Esophagus squamous epithelium (tissue), 5 donors: ENCODE measurements around the gene HENMT1. TPM values are rescaled to one million over a fixed set of nuclear protein-coding genes. Genes with fewer than 3 reads are reported as not detected.

Source experiments
- DNase-seq: peaks from one replicate; lab custom pipeline; 2025; lab: John Stamatoyannopoulos, UW
- H3K27ac ChIP-seq, 4 donors: fragments of 200-600 bp; sonication (generic); one replicate each; pipeline ENCODE4 v1.5.1; 2016 to 2019; ENCODE audit warnings: mild to moderate bottlenecking in 1 of 4
- H3K27me3 ChIP-seq, 4 donors: fragments of 200-600 bp; sonication (generic); 1 replicate in 3 of 4; 2 replicates in 1 of 4; pipeline versions ENCODE4 v1.5.1 to v1.6.0; 2017 to 2021; ENCODE audit warnings: antibody characterized with exemption in 1 of 4
- H3K36me3 ChIP-seq, 3 donors: fragments of 200-600 bp; sonication (generic); one replicate each; pipeline ENCODE4 v1.5.1; 2016 to 2019
- H3K4me1 ChIP-seq, 3 donors: fragments of 200-600 bp; sonication (generic); one replicate each; pipeline ENCODE4 v1.5.1; 2017 to 2019
- H3K4me3 ChIP-seq, 4 donors: fragments of 200-600 bp; sonication (generic); 1 replicate in 3 of 4; 2 replicates in 1 of 4; pipeline ENCODE4 v1.5.1; 2016 to 2019; ENCODE audit warnings: mild to moderate bottlenecking in 2 of 4, moderate library complexity in 1 of 4
- H3K9me3 ChIP-seq, 3 donors: fragments of 200-600 bp; sonication (generic); one replicate each; pipeline ENCODE4 v1.5.1; 2016 to 2019
- POLR2A ChIP-seq, 4 donors: fragments of 450-650 bp; IDR thresholded peaks; one replicate each; pipeline ENCODE4 v1.6.1; 2017; ENCODE audit warnings: antibody characterized with exemption in 4 of 4, mild to moderate bottlenecking in 4 of 4, moderate library complexity in 3 of 4
- WGBS, 2 donors: methylation state at CpG; one replicate each; pipeline ENCODE4 v1.1.5; 2018; 5-methylcytosine and 5-hydroxymethylcytosine counted together
- intact Hi-C: fragments of 100-400 bp; cut with DNase I; formaldehyde crosslinking; loops from one replicate; pipeline ENCODE4 v1.15.0; 2022
- total RNA-seq, 4 donors: library from RNA; depleted of rRNA; stranded (reverse); fragments of >200 nt; gene quantifications; one replicate each; pipeline ENCODE4 v1.1.0, GENCODE V29; 2016
- TF ChIP-seq, protein P1 (sequence below), 6 experiments: fragments of 450-650 bp in 4 of 6; fragments of 200-600 bp in 2 of 6; sonication (generic) in 2 of 6; IDR thresholded peaks; one replicate each; pipeline ENCODE4 v1.5.1; 2016 to 2019; ENCODE audit warnings: antibody characterized with exemption in 6 of 6, mild to moderate bottlenecking in 4 of 6, moderate library complexity in 4 of 6
- donor health status: DM: yes; HTN: yes; CAD: no.

The HENMT1 gene
- total RNA-seq, 4 donors from 2014 or later, result 0.80 to 4.6 (median 2.0) TPM

DNA sequence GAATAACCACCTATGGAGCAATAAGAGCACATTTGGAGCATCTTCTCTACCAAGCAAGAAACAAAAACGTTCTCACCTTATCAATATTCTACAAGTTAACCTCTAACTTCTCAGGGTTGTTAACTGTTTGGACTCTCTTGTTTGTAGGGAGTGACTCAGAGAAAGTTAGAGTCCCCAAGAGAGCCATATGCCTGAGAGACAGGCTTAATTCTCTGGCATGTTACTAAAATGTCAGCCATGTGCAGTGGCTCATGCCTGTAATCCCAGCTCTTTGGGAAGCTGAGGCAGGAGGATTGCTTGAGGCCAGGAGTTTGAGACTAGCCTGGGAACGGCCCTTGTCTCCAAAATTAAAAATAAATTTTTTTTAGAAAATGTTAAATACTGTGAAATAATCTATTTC is 4.2 kb upstream of the HENMT1 start:
- intact Hi-C loops, result no loop called here
- H3K27ac ChIP-seq, result no peak overlapping the region
- 56 to 96% methylated on average over 2 of the region's 2 CpGs for WGBS, 2 donors
- TF ChIP-seq, protein P1, sequence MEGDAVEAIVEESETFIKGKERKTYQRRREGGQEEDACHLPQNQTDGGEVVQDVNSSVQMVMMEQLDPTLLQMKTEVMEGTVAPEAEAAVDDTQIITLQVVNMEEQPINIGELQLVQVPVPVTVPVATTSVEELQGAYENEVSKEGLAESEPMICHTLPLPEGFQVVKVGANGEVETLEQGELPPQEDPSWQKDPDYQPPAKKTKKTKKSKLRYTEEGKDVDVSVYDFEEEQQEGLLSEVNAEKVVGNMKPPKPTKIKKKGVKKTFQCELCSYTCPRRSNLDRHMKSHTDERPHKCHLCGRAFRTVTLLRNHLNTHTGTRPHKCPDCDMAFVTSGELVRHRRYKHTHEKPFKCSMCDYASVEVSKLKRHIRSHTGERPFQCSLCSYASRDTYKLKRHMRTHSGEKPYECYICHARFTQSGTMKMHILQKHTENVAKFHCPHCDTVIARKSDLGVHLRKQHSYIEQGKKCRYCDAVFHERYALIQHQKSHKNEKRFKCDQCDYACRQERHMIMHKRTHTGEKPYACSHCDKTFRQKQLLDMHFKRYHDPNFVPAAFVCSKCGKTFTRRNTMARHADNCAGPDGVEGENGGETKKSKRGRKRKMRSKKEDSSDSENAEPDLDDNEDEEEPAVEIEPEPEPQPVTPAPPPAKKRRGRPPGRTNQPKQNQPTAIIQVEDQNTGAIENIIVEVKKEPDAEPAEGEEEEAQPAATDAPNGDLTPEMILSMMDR (IDR thresholded peaks at IDR 0.05), result no peak
- no peak for TF ChIP-seq POLR2A (IDR thresholded peaks at IDR 0.05)
- peaks cover 0 to 18% (median 6%) of the 10 kb centered on the region in 3 donors for H3K4me1 ChIP-seq
- DNase-seq, result no peak
- H3K27me3 ChIP-seq, result peaks cover 0 to 4% (median 0%) of the 10 kb centered on the region in 4 donors
- no peaks in the 10 kb centered on the region for H3K9me3 ChIP-seq
- H3K36me3 ChIP-seq, result no peaks in the 10 kb centered on the region
- no peak overlapping the region for H3K4me3 ChIP-seq

DNA sequence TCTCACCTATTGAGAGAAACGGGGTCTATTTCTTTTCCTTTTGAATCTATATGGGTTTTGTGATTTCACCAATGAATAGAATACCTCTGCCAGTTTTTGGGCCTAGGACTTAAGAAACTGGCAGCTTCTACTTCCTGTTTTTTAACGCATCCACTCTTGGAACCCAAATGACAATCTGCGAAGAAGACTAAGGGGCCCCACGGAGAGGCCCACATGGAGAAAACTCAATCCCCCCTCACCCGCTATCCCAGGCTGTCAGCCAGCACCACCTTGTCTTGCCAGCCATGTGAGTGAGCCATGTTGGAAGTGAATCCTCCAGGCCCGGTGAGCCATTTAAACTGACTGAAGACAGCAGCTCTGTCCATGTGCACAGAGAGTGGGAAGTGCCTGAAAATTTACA is 3.6 kb upstream of the HENMT1 start:
- no peak for DNase-seq
- H3K9me3 ChIP-seq, result no peaks in the 10 kb centered on the region
- H3K4me1 ChIP-seq, result peaks cover 0 to 18% (median 6%) of the 10 kb centered on the region in 3 donors
- no peak overlapping the region for H3K4me3 ChIP-seq
- H3K36me3 ChIP-seq, result no peaks in the 10 kb centered on the region
- no peak overlapping the region for H3K27ac ChIP-seq
- 82 to 85% methylated on average over 6 of the region's 6 CpGs for whole genome bisulfite sequencing, 2 donors
- intact Hi-C loops, result no loop called here
- H3K27me3 ChIP-seq, result no peaks in the 10 kb centered on the region
- TF ChIP-seq, protein P1 (IDR thresholded peaks at IDR 0.05), result no peak
- TF ChIP-seq POLR2A (IDR thresholded peaks at IDR 0.05), result no peak

DNA sequence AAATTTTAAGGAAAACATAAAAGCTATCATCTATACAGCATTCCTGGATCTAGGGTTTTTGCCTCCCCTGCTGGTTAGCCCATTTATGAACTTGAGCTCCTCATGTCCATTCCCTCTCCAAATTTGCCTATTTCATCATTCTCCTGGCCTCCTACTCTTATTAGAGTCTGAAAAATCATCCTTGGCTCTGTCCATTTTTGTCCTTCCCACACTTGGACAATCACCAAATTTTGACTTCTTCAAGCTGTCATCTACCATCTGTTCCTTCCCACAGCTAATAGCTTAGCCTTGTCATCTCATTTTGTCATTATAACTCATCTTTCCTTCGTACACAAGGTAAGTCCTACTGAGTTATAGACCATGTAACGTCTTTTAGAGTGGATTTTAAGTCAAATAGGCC is 2.2 kb upstream of the HENMT1 start:
- Histone ChIP-seq H3K4me1 (peaks cover 0 to 18% (median 6%) of the 10 kb centered on the region in 3 donors), H3K4me3 (no peak overlapping the region), H3K27ac (no peak overlapping the region), H3K27me3 (no peaks in the 10 kb centered on the region), H3K36me3 (no peaks in the 10 kb centered on the region), H3K9me3 (no peaks in the 10 kb centered on the region)
- WGBS, 2 donors, result 80 to 87% methylated on average over 2 of the region's 2 CpGs
- intact Hi-C loops, result no loop called here
- no peak for DNase-seq
- TF ChIP-seq, protein P1 (IDR thresholded peaks at IDR 0.05), result no peak
- no peak for TF ChIP-seq POLR2A (IDR thresholded peaks at IDR 0.05)

DNA sequence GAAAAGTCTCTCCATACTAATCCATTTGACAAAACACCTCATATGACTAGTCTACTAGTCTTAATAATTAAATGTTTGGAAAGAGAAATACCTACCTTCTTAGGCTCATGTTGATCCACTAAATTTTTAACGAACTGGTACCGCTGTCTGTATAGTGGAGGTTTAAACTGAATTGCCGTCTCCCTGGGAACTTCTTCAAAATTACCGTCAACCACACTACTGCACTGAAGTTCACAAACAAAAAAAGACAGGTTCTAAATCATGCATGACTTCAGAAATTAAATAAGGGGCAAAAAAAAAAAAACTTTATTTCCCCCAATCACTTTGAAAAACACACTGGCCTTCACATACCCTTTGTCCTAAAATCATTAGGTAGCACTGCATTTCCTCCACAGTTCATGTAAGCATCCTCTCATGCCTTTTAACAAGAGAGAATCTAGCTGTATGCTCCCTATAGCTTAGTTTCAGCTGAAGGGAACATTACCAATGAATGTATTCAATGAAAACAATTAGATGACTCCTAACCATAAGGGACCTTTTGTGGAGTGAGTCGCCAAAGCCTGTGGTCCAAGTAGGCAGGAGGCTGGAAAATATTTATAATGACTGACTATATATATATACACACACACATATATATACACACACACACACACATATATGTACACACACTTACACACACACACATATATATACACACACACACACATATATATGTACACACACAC is 3.4 kb downstream of the HENMT1 start:
- no peaks in the 10 kb centered on the region for H3K27me3 ChIP-seq
- no peak for TF ChIP-seq POLR2A (IDR thresholded peaks at IDR 0.05)
- WGBS, 2 donors, result 85 to 87% methylated on average over 5 of the region's 5 CpGs
- no peak overlapping the region for H3K4me3 ChIP-seq
- no peak overlapping the region for H3K27ac ChIP-seq
- H3K9me3 ChIP-seq, result no peaks in the 10 kb centered on the region
- intact Hi-C loops, result no loop called here
- H3K4me1 ChIP-seq, result peaks cover 0 to 15% (median 6%) of the 10 kb centered on the region in 3 donors
- H3K36me3 ChIP-seq, result no peaks in the 10 kb centered on the region
- DNase-seq, result no peak

GRCh38 chr1:108653431-108654105 is 7.3 kb downstream of the HENMT1 start:
- H3K4me1 ChIP-seq, result no peaks in the 10 kb centered on the region
- H3K4me3 ChIP-seq, result no peak overlapping the region
- H3K27me3 ChIP-seq, result no peaks in the 10 kb centered on the region
- intact Hi-C loops, result no loop called here
- TF ChIP-seq, protein P1 (IDR thresholded peaks at IDR 0.05), result no peak
- TF ChIP-seq POLR2A (IDR thresholded peaks at IDR 0.05), result no peak
- peaks cover 0 to 3% (median 0%) of the 10 kb centered on the region in 3 donors for H3K9me3 ChIP-seq
- H3K27ac ChIP-seq, result no peak overlapping the region
- DNase-seq, result no peak
- 73 to 76% methylated on average over 2 of the region's 2 CpGs for WGBS, 2 donors
- peaks cover 0 to 6% (median 0%) of the 10 kb centered on the region in 3 donors for H3K36me3 ChIP-seq
